GM18505 (cell line): ENCODE measurements around the gene XRCC6.
"Not testable (repeated sequence)": the region's sequence is repeated elsewhere in the genome, so short reads cannot be mapped to it uniquely, and the experiment has no call there.

ENCODE experiments used
- ATAC-seq: cut with Tn5 transposase; IDR thresholded peaks from one replicate; pipeline ENCODE4 v1.9.1; 2021; ENCODE audit not compliant: unreplicated experiment
- POLR2A ChIP-seq: IDR thresholded peaks from 4 replicates; pipeline ENCODE4 v1.6.1; 2011; ENCODE audit warnings: borderline replicate concordance; ENCODE audit not compliant: insufficient read depth, insufficient read length; ENCODE audit errors: extremely low read depth

The XRCC6 gene

GRCh38 chr22:41613456-41613855, 7.6 kb upstream of the XRCC6 start:
- TF ChIP-seq POLR2A = no peak
- ATAC-seq = no peak

- TF ChIP-seq POLR2A = no peak
- ATAC-seq = peak; percentile 11
Measured at GRCh38 chr22:41619979-41620588, 1.0 kb upstream of the XRCC6 start.

GRCh38 chr22:41620589-41621098, 451 bp upstream of the XRCC6 start, which contains the start of gene DESI1:
Gene DESI1 (minus strand): TSS chr22:41621043. CDS start chr22:41620839, 204 bp downstream.
- peak; percentile 96 for TF ChIP-seq POLR2A
- peak; percentile 21 for ATAC-seq

- ATAC-seq = no peak
- TF ChIP-seq POLR2A = no peak
Measured at GRCh38 chr22:41621911-41622179, 750 bp downstream of the XRCC6 start.

- TF ChIP-seq POLR2A = no peak
- ATAC-seq = no peak
Measured at GRCh38 chr22:41625577-41625976, 4.5 kb downstream of the XRCC6 start.

GRCh38 chr22:41631115-41631514, 10.0 kb downstream of the XRCC6 start:
- ATAC-seq = not testable (repeated sequence)

GRCh38 chr22:41631615-41632014, 10.5 kb downstream of the XRCC6 start:
- ATAC-seq = not testable (repeated sequence)

- ATAC-seq = not testable (repeated sequence)
Measured at GRCh38 chr22:41634610-41635009, 13.5 kb downstream of the XRCC6 start.

GRCh38 chr22:41636467-41636866, 15.4 kb downstream of the XRCC6 start:
- ATAC-seq = no peak
- no peak for TF ChIP-seq POLR2A

- not testable (repeated sequence) for ATAC-seq
Measured at GRCh38 chr22:41637623-41638022, 16.5 kb downstream of the XRCC6 start.

GRCh38 chr22:41638124-41638523, 17.0 kb downstream of the XRCC6 start:
- TF ChIP-seq POLR2A = no peak
- no peak for ATAC-seq

- ATAC-seq = no peak
- TF ChIP-seq POLR2A = no peak
Measured at GRCh38 chr22:41638748-41639147, 17.7 kb downstream of the XRCC6 start.

GRCh38 chr22:41641854-41642253, 20.8 kb downstream of the XRCC6 start:
- ATAC-seq = no peak
- no peak for TF ChIP-seq POLR2A

GRCh38 chr22:41642331-41643110, 21.4 kb downstream of the XRCC6 start:
- TF ChIP-seq POLR2A = no peak
- ATAC-seq = no peak

GRCh38 chr22:41647771-41648170, 26.7 kb downstream of the XRCC6 start:
- ATAC-seq = no peak

More at GRCh38 chr22:41647771-41648170, 26.7 kb downstream of the XRCC6 start:
- TF ChIP-seq POLR2A = no peak
